ENCODE results near the gene C11orf52.
"Not testable (repeated sequence)": the region's sequence is repeated elsewhere in the genome, so short reads cannot be mapped to it uniquely, and the experiment has no call there.

C11orf52 gene

DNA sequence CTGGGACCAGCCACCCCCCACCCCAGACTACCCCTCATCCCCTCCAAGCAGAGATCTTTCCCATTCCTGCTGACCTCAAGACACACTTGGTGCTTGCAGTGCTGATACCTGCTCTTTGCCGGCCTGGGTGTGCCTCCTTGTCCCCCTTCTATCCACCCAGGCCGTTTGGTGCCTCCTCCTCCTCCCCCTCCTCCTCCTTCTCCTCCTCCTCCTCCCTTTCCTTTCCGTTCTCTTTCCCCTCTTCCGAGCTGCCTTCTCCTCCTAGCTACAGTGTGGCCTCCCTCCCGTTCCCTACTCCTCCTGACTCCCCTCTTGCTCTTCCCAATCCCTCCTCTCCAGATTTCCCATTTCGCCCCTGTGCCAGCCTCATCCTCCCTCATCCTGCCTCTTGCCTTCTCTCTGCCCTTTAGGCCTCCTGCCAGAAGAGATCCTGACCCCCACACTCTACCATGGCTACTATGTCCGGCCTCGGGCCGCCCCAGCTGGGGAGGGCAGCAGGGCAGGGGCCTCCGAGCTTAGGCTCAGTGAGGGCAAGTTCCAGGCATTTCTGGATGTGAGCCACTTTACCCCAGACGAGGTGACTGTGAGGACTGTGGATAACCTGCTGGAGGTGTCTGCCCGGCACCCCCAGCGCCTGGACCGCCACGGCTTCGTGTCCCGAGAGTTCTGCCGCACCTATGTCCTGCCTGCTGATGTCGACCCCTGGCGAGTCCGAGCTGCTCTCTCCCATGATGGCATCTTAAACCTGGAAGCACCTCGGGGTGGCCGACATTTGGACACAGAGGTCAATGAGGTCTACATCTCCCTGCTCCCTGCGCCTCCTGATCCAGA, 5.5 kb upstream of the C11orf52 start:
- DNase-seq, result no peak

- DNase-seq, result no peak
Observed at GRCh38 chr11:111913997-111914396, 4.7 kb upstream of the C11orf52 start.

GRCh38 chr11:111916768-111917167, 1.9 kb upstream of the C11orf52 start:
- no peak for DNase-seq

- DNase-seq, result no peak
Observed at GRCh38 chr11:111917312-111917711, 1.4 kb upstream of the C11orf52 start.

DNA sequence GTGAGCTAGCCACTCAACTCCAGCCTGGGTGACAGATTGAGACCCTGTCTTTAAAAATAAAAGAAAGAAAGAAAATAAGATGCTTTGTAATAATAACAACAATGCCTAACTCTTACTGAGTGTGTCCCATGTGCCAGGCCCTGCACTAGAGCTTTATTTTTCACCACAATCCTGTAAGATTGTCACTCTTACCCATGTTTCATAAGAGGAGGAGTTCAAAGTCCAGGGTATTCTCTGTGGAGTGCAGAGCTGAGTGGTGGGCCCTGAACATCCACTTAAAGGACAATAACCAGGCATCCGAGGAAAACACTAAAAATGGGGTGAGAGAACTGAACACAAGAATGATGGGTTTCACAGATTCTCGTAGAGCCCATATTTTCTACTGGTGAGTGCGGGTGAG, 925 bp upstream of the C11orf52 start:
- no peak for DNase-seq

DNA sequence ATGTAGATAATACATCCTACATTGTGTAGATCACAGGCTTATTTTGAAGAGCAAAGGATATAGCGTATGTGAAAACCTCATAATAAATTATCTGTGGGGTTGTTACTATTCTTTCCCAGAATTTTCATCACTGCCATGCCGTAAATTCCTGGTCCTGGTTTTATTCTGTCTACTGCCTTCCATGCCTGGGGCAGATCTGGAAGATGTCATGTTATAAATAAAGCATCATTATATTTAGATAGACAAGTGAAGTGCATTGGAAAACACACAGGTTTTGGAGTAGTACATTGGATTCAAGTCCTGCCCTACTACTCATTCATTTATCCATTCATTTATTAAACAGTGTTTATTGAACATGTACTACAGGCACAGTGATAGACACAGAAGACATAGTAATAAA, 2.2 kb downstream of the C11orf52 start:
- no peak for DNase-seq

- no peak for DNase-seq
Observed at GRCh38 chr11:111921541-111922230, 3.0 kb downstream of the C11orf52 start.

- DNase-seq, result no peak
Observed at GRCh38 chr11:111922803-111923202, 4.1 kb downstream of the C11orf52 start.

DNA sequence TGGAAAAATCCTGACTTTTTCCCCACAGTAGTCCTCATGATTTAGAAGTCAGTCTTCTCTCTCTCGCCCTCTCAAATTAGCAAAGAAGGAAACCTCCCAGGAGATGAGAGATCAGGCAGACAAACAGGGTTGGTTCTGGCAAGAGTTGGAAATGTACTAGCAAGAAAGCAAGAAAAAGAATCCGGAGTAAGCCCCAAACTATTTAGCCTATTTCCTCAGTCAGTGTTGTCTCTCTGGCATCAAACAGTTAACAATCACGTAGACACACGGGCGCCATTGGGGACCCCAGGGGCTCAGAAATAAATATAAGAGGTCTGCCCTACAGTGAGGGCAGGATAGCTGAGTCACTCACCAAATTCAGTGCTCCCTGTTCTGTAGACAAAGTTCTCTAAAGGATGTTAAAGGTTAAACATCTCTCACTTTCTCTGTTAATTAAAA, 4.7 kb downstream of the C11orf52 start:
- no peak for DNase-seq

DNA sequence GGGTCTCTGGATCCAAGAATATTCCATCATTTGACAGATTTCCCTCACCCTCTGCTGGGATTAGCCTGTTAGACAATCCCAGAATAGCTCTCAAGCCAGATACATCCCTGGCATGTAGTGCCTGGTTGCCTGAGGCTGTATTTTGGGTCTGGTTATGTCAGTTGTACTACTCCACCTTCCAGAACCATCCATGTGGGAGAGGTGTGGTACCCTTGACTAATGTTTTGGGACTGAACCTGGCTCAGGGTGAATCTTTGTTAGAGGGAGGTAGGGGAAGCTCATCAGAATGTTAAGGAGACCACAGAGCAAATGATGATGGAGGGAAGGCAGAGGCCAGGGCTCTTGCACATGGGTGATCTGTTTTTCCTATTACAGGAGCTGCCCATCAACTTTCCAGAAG, 5.2 kb downstream of the C11orf52 start:
- DNase-seq, result no peak

DNA sequence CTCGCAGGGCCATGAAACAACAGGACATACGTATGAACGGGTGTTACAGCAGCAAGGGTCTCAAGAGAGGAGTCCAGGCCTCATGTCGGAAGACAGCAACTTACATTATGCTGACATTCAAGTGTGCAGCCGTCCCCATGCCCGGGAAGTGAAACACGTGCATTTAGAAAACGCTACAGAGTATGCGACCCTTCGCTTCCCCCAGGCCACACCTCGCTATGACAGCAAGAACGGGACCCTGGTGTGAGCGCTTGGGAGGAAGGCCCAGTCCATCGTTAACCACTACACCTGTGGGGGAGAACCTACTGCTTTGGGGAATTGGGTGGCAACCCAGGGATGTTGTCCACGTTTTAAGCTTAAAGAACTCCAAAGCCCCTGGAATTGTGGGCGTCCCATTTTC, 7.2 kb downstream of the C11orf52 start:
- no peak for DNase-seq

- DNase-seq, result peak; percentile 98
Observed at GRCh38 chr11:111926505-111927391, 8.0 kb downstream of the C11orf52 start.

GRCh38 chr11:111930472-111930871, 11.8 kb downstream of the C11orf52 start:
- DNase-seq, result no peak

DNA sequence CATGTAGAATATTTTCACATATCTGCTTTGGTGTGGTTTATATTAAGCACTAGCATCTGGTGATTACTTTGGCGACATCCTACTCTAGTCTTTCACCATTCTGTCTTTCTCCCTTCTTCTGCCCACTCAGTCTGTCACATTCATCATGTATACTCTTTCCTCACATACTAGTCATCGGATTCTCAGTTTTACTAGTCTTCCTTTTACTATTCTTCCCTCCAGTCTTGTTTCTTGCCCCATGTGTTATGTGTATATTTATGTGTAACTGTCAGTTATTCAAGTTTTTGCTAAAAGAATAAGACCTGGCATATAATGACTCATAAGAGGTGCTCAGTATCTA, 13.9 kb downstream of the C11orf52 start:
- DNase-seq, result no peak

- DNase-seq, result not testable (repeated sequence)
Observed at GRCh38 chr11:111933176-111933575, 14.5 kb downstream of the C11orf52 start.

GRCh38 chr11:111933872-111934271, 15.2 kb downstream of the C11orf52 start:
- DNase-seq, result no peak

GRCh38 chr11:111934306-111934705, 15.6 kb downstream of the C11orf52 start:
- no peak for DNase-seq

DNA sequence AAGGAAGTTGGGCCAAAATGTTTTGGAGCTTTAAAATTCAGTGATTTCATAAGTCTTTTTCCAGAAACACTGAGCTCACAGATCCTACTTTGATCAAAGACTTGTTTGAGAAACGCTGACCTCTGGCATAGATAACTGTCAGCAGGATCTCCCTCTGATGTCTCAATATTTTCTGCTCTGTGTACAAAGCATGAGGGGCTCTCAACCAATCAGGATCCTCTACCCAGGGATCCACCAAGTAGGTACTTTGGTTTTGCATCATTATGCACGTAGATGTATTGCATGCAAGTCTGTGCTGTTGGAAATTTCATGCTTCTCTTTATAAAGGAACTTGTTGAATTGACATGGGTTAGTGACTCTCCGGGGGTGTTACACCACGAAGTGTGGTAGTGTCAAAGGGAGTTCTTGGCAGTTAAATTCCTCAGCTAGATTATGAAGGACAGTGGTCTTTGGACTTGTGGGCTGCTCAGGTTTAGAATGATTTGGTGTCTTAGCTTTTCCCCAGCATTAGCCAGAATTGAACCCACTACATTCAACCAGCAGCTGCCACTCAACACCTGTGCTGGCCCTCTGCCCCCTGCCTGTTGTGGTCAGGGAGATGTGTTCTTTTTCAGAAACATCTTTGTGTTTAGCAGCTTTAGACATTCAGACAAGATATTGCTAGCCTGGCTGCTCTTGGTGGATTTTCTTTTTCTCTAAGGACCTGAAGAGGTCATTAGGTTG, 16.8 kb downstream of the C11orf52 start:
- DNase-seq, result no peak

DNA sequence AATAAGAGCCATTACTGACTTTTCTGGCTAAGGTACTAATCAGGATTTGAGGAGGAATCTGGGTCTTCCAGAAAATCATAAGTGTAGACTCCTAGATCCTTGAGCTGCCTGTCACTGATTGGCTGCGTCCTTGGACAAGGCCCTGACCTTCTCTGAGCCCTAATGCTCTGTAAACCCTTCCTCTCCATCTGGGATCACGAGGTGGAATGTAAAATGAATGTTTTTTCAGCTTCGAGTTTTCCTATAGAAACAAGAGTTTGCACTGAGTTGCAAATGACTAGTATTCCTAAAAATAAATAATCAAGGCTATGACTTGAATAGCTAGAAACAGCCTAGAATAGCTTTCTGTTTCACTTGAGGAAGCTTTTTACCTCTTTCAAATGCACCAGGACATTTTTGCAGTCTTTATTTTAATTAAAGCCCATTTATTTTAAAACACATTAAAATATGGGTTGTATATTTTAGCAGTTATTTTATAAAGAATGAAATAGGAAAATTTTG, 17.4 kb downstream of the C11orf52 start:
- DNase-seq, result no peak

DNA sequence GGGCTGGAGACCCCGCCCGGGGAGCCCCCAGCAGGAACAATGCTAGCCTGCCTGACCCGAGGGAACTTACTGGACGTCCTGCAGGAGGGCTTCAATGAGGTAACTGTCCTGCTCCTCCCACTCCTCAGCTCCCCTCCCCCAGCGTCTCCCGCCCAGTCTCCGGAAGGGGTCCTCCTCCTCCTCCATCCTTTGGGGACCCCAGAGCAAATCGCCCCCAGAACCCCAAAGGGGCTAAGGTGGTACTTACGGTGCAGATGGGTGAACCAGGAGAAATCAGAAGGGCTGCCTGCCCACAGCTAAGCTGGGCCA, 18.7 kb downstream of the C11orf52 start:
- DNase-seq, result no peak

- no peak for DNase-seq
Observed at GRCh38 chr11:111937844-111938243, 19.1 kb downstream of the C11orf52 start.

DNA sequence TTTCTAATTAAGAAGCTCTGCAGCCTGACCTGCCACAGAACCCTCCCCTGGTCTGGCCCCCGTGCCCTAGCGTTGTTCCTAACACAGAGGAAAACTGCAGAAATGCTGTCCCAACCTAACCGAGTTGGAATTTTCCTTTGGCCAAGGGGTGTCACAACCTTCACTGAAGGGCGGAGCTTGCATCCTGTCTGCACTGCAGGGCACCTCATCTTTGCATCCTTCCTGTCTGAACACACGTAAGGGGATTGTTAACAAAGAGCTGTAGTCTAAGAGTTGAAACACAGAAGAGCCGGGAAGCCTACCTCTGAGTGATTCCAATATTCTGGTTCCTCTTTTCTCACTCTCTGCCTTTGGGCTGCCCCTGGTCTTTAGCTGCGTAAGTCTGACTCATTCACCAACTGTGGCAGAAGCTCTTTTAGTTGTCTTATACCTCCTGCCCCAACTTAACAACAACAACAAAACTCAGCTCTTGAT, 20.0 kb downstream of the C11orf52 start:
- peak; percentile 32 for DNase-seq
